ENCODE results near the gene LDB2.

- no peak for TF ChIP-seq CTCF (IDR thresholded peaks at IDR 0.05)
- TF ChIP-seq POLR2A (IDR thresholded peaks at IDR 0.05), result no peak
These were observed 307.1 kb downstream of the LDB2 start for GRCh38 chr4:16591272-16591826.

Measured in uterus (tissue), 2 donors.